ENCODE measurements around the gene C5orf15. TPM values are rescaled to one million over a fixed set of nuclear protein-coding genes. Genes with fewer than 3 reads are reported as not detected.

C5orf15 gene
- total RNA-seq, 3 donors from 2014 or later (not counting 1 experiment from before 2014, with no cell fraction given): 15.2 to 19.9 (median 18.0) TPM

GRCh38 chr5:133935667-133935940, 32.8 kb downstream of the C5orf15 start:
- Mint-ChIP-seq H3K9me3 (peaks cover 0 to 3% of the 10 kb centered on the region in 2 donors), H3K4me1 (peaks cover 7% of the 10 kb centered on the region in 2 donors), H3K4me3 (no peak overlapping the region), H3K27me3 (ENCODE audit: low read depth in 2 of 2) (peaks cover 0 to 7% of the 10 kb centered on the region in 2 donors), H3K27ac (no peak overlapping the region), H3K36me3 (no peaks in the 10 kb centered on the region)
- no peak for ATAC-seq
- intact Hi-C loops (cut with micrococcal nuclease): no loop called here
- TF ChIP-seq CTCF (IDR thresholded peaks at IDR 0.05): no peak
- 84% methylated on average over 5 of the region's 5 CpGs for WGBS (ENCODE audit: insufficient coverage)
- H3K27ac ChIP-seq (ENCODE audit: low read length): peak overlapping the region; percentile 77
- no peaks in the 10 kb centered on the region for H3K36me3 ChIP-seq (ENCODE audit: control insufficient read depth, insufficient read depth, low read length)
- H3K9me3 ChIP-seq (ENCODE audit: control insufficient read depth, insufficient read depth, low read length): no peaks in the 10 kb centered on the region
- H3K4me3 ChIP-seq (ENCODE audit: low read length): no peak overlapping the region
- DNase-seq: no peak
- H3K27me3 ChIP-seq (ENCODE audit: control insufficient read depth, insufficient read depth, low read length): no peaks in the 10 kb centered on the region
- peaks cover 40% of the 10 kb centered on the region for H3K4me1 ChIP-seq (ENCODE audit: control insufficient read depth, insufficient read depth, low read length)

GRCh38 chr5:133934822-133935666, 33.4 kb downstream of the C5orf15 start:
- Histone ChIP-seq H3K4me1 (ENCODE audit: control insufficient read depth, insufficient read depth, low read length) (peaks cover 46% of the 10 kb centered on the region), H3K36me3 (ENCODE audit: control insufficient read depth, insufficient read depth, low read length) (no peaks in the 10 kb centered on the region), H3K4me3 (ENCODE audit: low read length) (no peak overlapping the region), H3K27ac (ENCODE audit: low read length) (peak overlapping the region; percentile 77), H3K9me3 (ENCODE audit: control insufficient read depth, insufficient read depth, low read length) (no peaks in the 10 kb centered on the region), H3K27me3 (ENCODE audit: control insufficient read depth, insufficient read depth, low read length) (no peaks in the 10 kb centered on the region)
- intact Hi-C loops (cut with micrococcal nuclease): no loop called here
- WGBS (ENCODE audit: insufficient coverage): 59% methylated on average over 5 of the region's 5 CpGs
- Mint-ChIP-seq H3K4me3 (no peak overlapping the region), H3K27me3 (ENCODE audit: low read depth in 2 of 2) (peaks cover 0 to 7% of the 10 kb centered on the region in 2 donors), H3K9me3 (peaks cover 0 to 3% of the 10 kb centered on the region in 2 donors), H3K27ac (no peak overlapping the region), H3K36me3 (no peaks in the 10 kb centered on the region), H3K4me1 (peaks cover 12 to 13% of the 10 kb centered on the region in 2 donors)
- ATAC-seq (no peak), DNase-seq (no peak)
- TF ChIP-seq CTCF (IDR thresholded peaks at IDR 0.05): no peak

- no peak overlapping the region for H3K4me3 Mint-ChIP-seq
- no peaks in the 10 kb centered on the region for H3K27me3 ChIP-seq (ENCODE audit: control insufficient read depth, insufficient read depth, low read length)
- intact Hi-C loops (cut with micrococcal nuclease): no loop called here
- no peak for ATAC-seq
- no peak for TF ChIP-seq CTCF (IDR thresholded peaks at IDR 0.05)
- no peak overlapping the region for H3K4me3 ChIP-seq (ENCODE audit: low read length)
- peaks cover 52% of the 10 kb centered on the region for H3K4me1 ChIP-seq (ENCODE audit: control insufficient read depth, insufficient read depth, low read length)
- H3K27me3 Mint-ChIP-seq (ENCODE audit: low read depth in 2 of 2): peaks cover 0 to 7% of the 10 kb centered on the region in 2 donors
- DNase-seq: no peak
- H3K36me3 Mint-ChIP-seq: no peaks in the 10 kb centered on the region
- no peaks in the 10 kb centered on the region for H3K36me3 ChIP-seq (ENCODE audit: control insufficient read depth, insufficient read depth, low read length)
- H3K4me1 Mint-ChIP-seq: peaks cover 14 to 18% of the 10 kb centered on the region in 2 donors
- peak overlapping the region; percentile 77 for H3K27ac ChIP-seq (ENCODE audit: low read length)
- H3K9me3 ChIP-seq (ENCODE audit: control insufficient read depth, insufficient read depth, low read length): no peaks in the 10 kb centered on the region
- peaks cover 0 to 3% of the 10 kb centered on the region in 2 donors for H3K9me3 Mint-ChIP-seq
- 64% methylated on average over 5 of the region's 5 CpGs for WGBS (ENCODE audit: insufficient coverage)
- no peak overlapping the region for H3K27ac Mint-ChIP-seq
Observed at GRCh38 chr5:133934311-133934710, 34.1 kb downstream of the C5orf15 start.

Data from natural killer cell (primary cell).